ENCODE data around the gene DIP2C. TPM values are rescaled to one million over a fixed set of nuclear protein-coding genes. Genes with fewer than 3 reads are reported as not detected.

DIP2C gene
- total RNA-seq, 2 experiments from 2014 or later: 0.85 to 0.95 TPM

DNA sequence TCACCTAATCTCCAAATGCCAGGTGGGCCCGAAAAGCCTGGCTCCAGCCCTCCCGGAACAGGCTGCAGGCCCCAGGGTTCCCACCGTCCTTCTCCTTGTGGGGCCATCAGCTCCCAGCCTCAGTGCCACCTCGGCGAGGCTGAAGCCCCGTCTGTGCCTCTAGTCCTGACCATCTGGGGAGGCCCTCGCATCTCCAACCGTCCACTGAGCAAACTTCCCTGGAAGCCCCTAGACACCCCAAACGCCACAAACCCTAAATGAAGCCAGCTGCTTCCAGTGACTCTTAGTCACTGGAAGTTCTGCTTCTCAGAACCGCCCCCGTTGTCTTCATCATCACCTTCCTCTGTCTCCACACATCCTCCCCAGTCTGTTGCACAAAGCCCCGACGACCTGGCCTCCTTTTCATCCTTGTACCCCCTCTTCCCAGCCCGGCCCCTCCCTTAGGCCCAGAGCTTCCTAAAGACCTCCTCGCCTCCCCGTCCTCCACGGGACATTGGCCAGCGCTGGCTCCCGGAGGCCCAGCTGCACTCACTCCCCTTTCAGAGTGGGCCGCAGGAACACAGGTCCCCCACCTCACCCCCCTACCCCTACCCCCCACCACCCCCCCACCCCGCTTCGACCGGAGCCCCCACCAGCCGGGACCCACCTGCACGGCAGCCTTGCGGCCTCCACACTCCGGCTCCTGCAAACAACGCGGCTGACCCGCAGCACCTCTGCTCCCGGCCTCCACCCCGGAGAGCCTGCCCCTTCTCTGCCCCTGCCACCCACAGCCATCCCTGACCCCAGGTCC lies 1.1 kb upstream of the DIP2C start:
- ATAC-seq: no peak
- H3K4me3 Mint-ChIP-seq: peak overlapping the region; percentile 38
- H3K4me1 Mint-ChIP-seq (ENCODE audit: low read depth): peaks cover 6% of the 10 kb centered on the region
- no peak overlapping the region for H3K27ac Mint-ChIP-seq
- H3K27me3 Mint-ChIP-seq: peaks cover 46% of the 10 kb centered on the region
- peak; percentile 26 for DNase-seq
- H3K36me3 Mint-ChIP-seq (ENCODE audit: low read depth): no peaks in the 10 kb centered on the region
- ChIA-PET CTCF (no interaction called here), POLR2A (no interaction called here)
- intact Hi-C loops (cut with micrococcal nuclease): no loop called here
- TF ChIP-seq, protein P1, sequence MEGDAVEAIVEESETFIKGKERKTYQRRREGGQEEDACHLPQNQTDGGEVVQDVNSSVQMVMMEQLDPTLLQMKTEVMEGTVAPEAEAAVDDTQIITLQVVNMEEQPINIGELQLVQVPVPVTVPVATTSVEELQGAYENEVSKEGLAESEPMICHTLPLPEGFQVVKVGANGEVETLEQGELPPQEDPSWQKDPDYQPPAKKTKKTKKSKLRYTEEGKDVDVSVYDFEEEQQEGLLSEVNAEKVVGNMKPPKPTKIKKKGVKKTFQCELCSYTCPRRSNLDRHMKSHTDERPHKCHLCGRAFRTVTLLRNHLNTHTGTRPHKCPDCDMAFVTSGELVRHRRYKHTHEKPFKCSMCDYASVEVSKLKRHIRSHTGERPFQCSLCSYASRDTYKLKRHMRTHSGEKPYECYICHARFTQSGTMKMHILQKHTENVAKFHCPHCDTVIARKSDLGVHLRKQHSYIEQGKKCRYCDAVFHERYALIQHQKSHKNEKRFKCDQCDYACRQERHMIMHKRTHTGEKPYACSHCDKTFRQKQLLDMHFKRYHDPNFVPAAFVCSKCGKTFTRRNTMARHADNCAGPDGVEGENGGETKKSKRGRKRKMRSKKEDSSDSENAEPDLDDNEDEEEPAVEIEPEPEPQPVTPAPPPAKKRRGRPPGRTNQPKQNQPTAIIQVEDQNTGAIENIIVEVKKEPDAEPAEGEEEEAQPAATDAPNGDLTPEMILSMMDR (IDR thresholded peaks at IDR 0.05): no peak
- no peaks in the 10 kb centered on the region for H3K9me3 Mint-ChIP-seq

GRCh38 chr10:689121-689451 lies 382 bp downstream of the DIP2C start:
- Mint-ChIP-seq H3K4me1 (ENCODE audit: low read depth) (peaks cover 6% of the 10 kb centered on the region), H3K4me3 (no peak overlapping the region), H3K27ac (no peak overlapping the region), H3K36me3 (ENCODE audit: low read depth) (no peaks in the 10 kb centered on the region), H3K9me3 (no peaks in the 10 kb centered on the region), H3K27me3 (peaks cover 46% of the 10 kb centered on the region)
- ATAC-seq (no peak), DNase-seq (no peak)
- CTCF ChIA-PET: no interaction called here
- intact Hi-C loops (cut with micrococcal nuclease): no loop called here
- TF ChIP-seq, protein P1 (IDR thresholded peaks at IDR 0.05): no peak
- POLR2A ChIA-PET: no interaction called here

DNA sequence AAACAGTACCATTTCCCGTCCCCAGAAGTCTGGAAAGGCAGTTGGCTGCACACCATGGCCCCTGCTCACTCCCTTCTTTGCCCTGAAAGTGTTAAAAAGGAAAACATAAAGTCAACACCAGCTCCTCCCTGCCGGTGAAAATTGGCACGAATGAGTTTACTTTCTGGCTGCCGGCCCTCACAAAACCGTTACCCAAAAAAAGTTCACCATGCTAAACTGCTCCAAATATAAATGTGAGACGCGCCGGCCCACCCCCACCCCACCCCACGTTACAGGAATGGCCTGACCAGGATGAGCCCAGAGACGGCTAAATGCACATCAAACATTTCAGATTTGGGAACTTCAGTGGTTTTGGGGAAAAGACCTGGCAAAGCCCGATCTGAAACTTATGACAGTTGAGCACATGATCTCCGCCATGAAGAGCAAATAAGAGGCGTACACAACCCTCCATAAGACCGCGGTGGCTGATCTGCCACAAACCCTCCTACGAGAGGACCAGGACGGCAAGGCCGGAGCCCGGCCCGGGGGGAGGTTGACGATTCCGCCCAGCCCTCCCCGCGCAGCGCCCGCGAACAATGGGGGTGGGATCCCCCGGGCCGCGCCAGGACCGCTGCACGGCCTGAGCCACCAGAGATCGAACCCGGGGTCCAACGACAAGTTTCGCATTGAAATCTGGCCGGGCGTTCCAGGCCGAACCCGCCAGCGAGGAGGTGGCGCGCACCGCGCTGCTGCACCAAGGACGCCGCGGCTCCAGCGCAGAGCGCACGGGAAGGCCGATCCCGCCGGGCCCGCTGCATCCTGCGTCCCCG lies 952 bp downstream of the DIP2C start:
- peaks cover 6% of the 10 kb centered on the region for H3K4me1 Mint-ChIP-seq (ENCODE audit: low read depth)

DNA sequence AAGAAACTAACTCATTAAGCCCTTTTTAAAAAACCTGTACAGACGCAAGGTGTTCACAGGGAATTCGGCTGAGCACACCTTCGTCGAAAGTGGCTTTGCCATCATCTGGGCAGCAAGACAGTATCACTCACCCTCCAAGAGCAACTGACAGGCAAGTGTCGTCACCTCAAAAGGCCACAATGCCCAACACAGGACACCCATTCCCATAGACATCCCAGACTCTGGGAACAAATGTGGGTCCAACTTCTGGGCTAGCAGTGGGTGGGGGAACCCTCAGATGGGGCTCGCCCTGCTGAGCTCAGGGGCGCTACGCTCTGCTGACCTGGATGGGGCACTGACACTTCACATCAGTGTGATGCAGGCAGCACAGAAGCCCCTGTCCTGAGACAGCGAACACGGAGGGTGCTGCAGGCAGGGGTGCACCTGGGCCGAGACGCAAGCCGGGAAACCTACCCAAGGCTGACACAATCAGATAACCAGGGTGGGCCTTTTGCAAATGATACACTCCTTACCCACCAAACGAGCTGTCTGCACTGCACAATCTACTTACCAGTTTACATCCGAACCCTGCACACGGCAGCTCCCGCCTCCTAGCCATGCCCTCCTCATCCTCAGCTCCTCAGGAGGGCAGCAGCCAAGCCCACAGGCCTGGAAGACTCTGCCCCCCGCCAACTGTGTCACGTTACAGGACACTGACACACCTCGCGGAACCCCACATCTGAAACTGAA lies 1.7 kb downstream of the DIP2C start:
- intact Hi-C loops (cut with micrococcal nuclease): no loop called here
- ATAC-seq (no peak), DNase-seq (no peak)
- ChIA-PET CTCF (no interaction called here), POLR2A (no interaction called here)
- Mint-ChIP-seq H3K9me3 (no peaks in the 10 kb centered on the region), H3K27ac (no peak overlapping the region), H3K4me1 (ENCODE audit: low read depth) (peaks cover 6% of the 10 kb centered on the region), H3K36me3 (ENCODE audit: low read depth) (no peaks in the 10 kb centered on the region), H3K27me3 (peaks cover 47% of the 10 kb centered on the region), H3K4me3 (no peak overlapping the region)
- TF ChIP-seq, protein P1 (IDR thresholded peaks at IDR 0.05): no peak

More for the DNA sequence above, 952 bp downstream of the DIP2C start:
- no peak overlapping the region for H3K4me3 Mint-ChIP-seq
- H3K27me3 Mint-ChIP-seq: peaks cover 46% of the 10 kb centered on the region
- H3K36me3 Mint-ChIP-seq (ENCODE audit: low read depth): no peaks in the 10 kb centered on the region
- H3K9me3 Mint-ChIP-seq: no peaks in the 10 kb centered on the region
- no peak overlapping the region for H3K27ac Mint-ChIP-seq
- TF ChIP-seq, protein P1 (IDR thresholded peaks at IDR 0.05): no peak
- DNase-seq (no peak), ATAC-seq (no peak)
- intact Hi-C loops (cut with micrococcal nuclease): no loop called here
- ChIA-PET POLR2A (no interaction called here), CTCF (no interaction called here)
